ENCODE data around the gene SIX1.

The SIX1 gene

DNA sequence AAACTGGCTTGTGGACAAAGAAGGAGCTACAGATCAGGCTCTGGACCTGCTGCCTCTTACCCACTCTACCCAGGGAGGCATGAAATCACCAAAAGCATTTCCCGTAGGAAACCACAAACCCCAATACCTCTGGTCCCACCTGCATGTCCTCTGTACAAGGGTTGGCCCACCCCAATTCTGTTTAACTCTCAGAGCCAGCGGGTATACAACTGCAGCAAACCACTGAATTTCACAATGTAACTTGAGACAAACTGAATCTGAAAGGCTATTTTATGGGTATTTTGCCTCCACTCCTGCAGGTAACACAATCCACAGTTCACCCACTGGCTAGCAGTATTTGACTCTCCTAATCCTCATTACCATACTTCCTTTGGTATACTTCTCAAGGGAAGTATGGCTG, 16.5 kb downstream of the SIX1 start:
- no peak overlapping the region for H3K4me3 ChIP-seq (ENCODE audit: low read depth, low read length)
- peak; percentile 75 for DNase-seq (ENCODE audit: low read depth)
- TF ChIP-seq, protein P1, sequence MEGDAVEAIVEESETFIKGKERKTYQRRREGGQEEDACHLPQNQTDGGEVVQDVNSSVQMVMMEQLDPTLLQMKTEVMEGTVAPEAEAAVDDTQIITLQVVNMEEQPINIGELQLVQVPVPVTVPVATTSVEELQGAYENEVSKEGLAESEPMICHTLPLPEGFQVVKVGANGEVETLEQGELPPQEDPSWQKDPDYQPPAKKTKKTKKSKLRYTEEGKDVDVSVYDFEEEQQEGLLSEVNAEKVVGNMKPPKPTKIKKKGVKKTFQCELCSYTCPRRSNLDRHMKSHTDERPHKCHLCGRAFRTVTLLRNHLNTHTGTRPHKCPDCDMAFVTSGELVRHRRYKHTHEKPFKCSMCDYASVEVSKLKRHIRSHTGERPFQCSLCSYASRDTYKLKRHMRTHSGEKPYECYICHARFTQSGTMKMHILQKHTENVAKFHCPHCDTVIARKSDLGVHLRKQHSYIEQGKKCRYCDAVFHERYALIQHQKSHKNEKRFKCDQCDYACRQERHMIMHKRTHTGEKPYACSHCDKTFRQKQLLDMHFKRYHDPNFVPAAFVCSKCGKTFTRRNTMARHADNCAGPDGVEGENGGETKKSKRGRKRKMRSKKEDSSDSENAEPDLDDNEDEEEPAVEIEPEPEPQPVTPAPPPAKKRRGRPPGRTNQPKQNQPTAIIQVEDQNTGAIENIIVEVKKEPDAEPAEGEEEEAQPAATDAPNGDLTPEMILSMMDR (IDR thresholded peaks at IDR 0.05; ENCODE audit: insufficient read depth, low read depth, low read length, missing control alignments) = no peak

DNA sequence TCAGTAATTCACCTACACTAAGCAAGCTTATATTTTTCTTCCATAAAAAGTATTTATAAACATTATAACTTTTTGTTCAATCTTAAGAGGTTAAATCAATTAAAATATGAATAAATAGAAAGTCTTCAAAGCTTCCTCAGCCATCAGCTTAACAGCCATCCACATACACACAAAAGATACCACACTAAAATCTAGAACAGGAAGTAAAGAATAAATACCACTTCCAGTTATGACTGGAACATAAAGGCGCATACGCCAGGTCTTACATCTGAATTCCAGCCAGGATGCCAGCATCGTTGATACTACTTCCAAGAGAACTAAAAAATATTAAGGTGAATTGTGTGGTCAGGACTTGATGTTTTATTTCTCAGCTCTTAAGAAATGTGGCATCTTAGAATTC, 17.0 kb downstream of the SIX1 start:
- peak; percentile 21 for DNase-seq (ENCODE audit: low read depth)
- H3K4me3 ChIP-seq (ENCODE audit: low read depth, low read length) = no peak overlapping the region
- TF ChIP-seq, protein P1 (IDR thresholded peaks at IDR 0.05; ENCODE audit: insufficient read depth, low read depth, low read length, missing control alignments) = no peak

DNA sequence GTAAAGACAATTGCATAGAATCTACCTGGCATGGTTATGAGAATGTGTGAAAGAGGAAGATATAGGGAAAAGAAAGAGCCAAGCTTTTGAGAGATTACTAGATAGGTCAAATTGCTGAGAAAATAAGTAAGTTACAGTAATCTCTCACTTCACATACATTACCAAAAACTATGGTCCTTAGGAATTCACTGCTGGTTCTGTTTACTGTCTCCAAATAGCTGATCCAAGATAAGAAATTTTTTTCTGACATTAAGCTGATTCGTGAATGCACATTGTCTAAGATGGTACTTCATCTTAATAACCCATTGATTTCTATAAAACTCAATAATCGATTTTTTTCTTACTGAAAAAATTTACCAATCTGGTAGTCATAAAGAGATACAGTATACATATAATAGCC, 17.4 kb downstream of the SIX1 start:
- DNase-seq (ENCODE audit: low read depth) = no peak
- H3K4me3 ChIP-seq (ENCODE audit: low read depth, low read length) = no peak overlapping the region
- TF ChIP-seq, protein P1 (IDR thresholded peaks at IDR 0.05; ENCODE audit: insufficient read depth, low read depth, low read length, missing control alignments) = no peak

DNA sequence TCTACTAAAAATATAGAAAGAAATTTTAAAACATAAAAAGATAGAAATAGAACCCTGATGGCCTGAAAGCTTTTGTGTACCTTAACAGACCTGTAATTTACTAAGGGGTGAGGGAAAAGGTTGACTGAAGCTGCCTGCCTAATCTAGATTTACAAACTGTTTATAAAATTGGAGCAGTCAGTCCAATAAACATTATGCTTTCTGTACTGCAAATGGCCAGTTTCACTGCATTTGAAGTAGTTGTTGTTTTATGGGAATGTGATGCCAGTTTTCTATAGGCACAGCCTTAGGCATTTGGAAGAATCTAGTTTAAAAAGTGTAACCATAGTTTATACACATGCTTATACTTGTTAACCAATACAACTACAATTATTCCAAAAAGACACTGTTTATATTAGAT, 19.1 kb downstream of the SIX1 start:
- no peak for DNase-seq (ENCODE audit: low read depth)
- no peak overlapping the region for H3K4me3 ChIP-seq (ENCODE audit: low read depth, low read length)
- TF ChIP-seq, protein P1 (IDR thresholded peaks at IDR 0.05; ENCODE audit: insufficient read depth, low read depth, low read length, missing control alignments) = no peak

DNA sequence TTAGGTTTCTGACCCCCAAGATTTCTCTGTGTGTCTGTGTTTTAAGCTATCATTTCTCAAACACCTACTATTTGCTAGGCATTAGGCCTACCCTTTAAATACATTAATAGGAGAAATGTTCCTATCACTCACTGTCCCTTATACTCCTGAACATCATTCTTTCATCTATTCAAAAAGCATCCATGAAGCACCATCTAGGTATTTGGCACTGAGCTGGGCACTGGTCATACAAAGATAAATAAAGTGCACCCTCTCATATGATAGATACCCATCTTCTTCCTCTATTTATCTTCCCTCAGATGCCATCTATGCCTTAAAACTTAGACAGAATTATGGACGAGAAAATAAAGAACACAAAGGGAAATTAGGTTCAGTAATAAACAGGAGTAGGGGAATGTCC, 20.4 kb downstream of the SIX1 start:
- no peak overlapping the region for H3K4me3 ChIP-seq (ENCODE audit: low read depth, low read length)
- TF ChIP-seq, protein P1 (IDR thresholded peaks at IDR 0.05; ENCODE audit: insufficient read depth, low read depth, low read length, missing control alignments) = no peak
- no peak for DNase-seq (ENCODE audit: low read depth)

DNA sequence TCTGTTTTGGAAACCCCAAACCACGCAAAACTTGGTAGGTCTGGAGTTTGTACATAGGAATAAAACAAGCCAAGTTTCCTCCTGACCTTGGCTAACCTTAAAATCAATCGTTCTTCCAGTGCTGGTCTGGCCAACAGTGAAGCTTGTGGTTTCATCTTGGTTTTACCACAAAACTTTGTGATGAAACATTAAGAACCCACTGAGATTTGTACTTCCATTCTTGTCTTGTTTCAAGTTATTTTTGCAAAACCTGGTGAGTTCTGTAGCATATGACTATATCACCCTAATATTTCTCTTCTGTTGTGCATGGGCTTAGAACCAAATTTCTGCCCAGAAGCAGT, 26.4 kb downstream of the SIX1 start:
- no peak for DNase-seq (ENCODE audit: low read depth)
- TF ChIP-seq, protein P1 (IDR thresholded peaks at IDR 0.05; ENCODE audit: insufficient read depth, low read depth, low read length, missing control alignments) = no peak
- H3K4me3 ChIP-seq (ENCODE audit: low read depth, low read length) = no peak overlapping the region

DNA sequence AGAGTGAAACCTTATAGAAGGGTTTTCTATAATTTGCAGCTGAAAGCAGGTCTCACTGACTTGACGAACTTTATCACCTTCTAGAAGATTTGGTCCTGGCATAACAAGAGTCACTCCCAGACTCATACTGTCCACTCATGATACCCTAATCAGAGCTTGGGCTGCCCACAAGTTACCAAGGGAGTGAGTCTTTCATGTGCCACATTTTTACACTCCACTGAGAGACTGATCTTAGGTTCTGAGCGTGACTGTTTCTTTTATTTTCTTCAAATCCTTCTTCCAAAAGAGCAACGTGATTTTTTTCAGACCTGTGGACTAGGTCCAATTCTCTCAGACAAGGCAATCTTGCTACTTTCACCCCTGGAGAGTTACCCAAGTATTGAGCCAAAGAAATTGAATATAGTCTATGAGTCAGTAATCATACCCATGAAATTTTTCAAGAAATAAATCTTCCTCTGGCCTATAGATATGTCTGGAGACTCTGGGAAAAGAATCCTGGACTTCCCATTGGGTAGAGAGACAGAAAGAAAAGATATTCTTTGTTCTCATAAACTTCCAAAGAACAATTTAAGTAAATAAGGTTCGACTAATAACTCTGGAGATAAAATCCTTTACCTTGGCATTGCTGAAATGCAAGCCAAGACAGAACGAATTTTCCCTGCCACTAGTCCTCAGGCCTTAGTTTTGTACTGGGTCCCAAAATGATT, 26.9 kb downstream of the SIX1 start:
- H3K4me3 ChIP-seq (ENCODE audit: low read depth, low read length) = no peak overlapping the region
- TF ChIP-seq, protein P1 (IDR thresholded peaks at IDR 0.05; ENCODE audit: insufficient read depth, low read depth, low read length, missing control alignments) = no peak
- no peak for DNase-seq (ENCODE audit: low read depth)
